ENCODE results near the gene RPL31.

- TF ChIP-seq, protein P1, sequence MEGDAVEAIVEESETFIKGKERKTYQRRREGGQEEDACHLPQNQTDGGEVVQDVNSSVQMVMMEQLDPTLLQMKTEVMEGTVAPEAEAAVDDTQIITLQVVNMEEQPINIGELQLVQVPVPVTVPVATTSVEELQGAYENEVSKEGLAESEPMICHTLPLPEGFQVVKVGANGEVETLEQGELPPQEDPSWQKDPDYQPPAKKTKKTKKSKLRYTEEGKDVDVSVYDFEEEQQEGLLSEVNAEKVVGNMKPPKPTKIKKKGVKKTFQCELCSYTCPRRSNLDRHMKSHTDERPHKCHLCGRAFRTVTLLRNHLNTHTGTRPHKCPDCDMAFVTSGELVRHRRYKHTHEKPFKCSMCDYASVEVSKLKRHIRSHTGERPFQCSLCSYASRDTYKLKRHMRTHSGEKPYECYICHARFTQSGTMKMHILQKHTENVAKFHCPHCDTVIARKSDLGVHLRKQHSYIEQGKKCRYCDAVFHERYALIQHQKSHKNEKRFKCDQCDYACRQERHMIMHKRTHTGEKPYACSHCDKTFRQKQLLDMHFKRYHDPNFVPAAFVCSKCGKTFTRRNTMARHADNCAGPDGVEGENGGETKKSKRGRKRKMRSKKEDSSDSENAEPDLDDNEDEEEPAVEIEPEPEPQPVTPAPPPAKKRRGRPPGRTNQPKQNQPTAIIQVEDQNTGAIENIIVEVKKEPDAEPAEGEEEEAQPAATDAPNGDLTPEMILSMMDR (IDR thresholded peaks at IDR 0.05): no peak
- TF ChIP-seq POLR2A (IDR thresholded peaks at IDR 0.05) (no peak), POLR2AphosphoS5 (IDR thresholded peaks at IDR 0.05) (no peak)
Observed at GRCh38 chr2:101014264-101014857, 12.3 kb downstream of the RPL31 start.
